ENCODE measurements around the gene PCYT2. TPM values are rescaled to one million over a fixed set of nuclear protein-coding genes. Genes with fewer than 3 reads are reported as not detected.
A peak's percentile ranks its signal among the peaks of the same experiment; 100 is the strongest.
"Not testable (repeated sequence)": the region's sequence is repeated elsewhere in the genome, so short reads cannot be mapped to it uniquely, and the experiment has no call there.

The PCYT2 gene
- polyA plus RNA-seq (2013, experiment 1 of 2; ENCODE audit: insufficient read length): 27.3 TPM
- 28.9 TPM for polyA plus RNA-seq (2013, experiment 2 of 2; ENCODE audit: insufficient read length)

GRCh38 chr17:81911277-81911961 is at the start of gene PCYT2:
Gene PCYT2, minus strand, starts transcription at chr17:81911399. Its CDS starts 44 bp downstream, at chr17:81911355.
- DNase-seq: peak; percentile 82

GRCh38 chr17:81960130-81960958 is 49.1 kb upstream of the PCYT2 start:
- DNase-seq: no peak

DNA sequence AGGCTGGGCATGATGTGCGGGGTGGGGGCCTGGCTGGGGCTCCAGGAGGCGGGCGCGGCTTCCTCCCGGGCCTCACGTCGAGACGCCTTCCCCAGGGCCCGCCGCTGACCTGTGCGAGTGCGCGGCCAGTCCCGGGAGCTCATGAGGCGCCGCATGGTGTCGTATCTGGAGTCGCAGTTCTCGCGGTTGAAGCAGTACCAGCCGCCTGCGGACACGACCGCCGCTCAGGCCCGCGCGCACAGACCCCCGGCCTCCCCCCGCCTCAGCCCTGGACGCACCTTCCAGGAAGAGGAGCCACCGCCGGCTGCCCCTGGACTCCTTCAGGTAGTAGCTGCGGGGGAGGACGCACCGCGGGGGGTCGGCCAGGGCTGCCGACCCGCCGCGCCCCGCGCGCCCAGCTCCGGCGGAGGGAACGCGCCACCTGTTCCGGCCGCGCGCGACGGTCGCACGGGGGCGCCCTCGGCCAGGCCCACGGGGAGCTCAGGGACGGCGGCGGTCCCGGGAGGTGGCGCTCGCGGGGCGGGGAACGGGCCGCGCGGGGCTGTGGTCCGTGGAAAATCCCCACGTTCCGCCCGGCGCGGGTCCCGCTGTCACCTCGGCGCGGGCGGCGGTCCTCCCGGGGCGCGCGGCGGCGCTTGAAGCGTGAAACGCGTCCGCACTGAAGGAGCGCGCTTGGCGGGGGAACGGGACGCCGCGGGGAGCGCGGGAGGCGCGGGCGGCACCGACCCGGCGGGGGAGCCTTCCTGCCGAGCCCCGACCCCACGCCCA is 48.3 kb upstream of the PCYT2 start:
- DNase-seq: peak; percentile 40

GRCh38 chr17:81958633-81959342 is 47.6 kb upstream of the PCYT2 start:
- DNase-seq: no peak

GRCh38 chr17:81957691-81958432 is 46.7 kb upstream of the PCYT2 start:
- no peak for DNase-seq

DNA sequence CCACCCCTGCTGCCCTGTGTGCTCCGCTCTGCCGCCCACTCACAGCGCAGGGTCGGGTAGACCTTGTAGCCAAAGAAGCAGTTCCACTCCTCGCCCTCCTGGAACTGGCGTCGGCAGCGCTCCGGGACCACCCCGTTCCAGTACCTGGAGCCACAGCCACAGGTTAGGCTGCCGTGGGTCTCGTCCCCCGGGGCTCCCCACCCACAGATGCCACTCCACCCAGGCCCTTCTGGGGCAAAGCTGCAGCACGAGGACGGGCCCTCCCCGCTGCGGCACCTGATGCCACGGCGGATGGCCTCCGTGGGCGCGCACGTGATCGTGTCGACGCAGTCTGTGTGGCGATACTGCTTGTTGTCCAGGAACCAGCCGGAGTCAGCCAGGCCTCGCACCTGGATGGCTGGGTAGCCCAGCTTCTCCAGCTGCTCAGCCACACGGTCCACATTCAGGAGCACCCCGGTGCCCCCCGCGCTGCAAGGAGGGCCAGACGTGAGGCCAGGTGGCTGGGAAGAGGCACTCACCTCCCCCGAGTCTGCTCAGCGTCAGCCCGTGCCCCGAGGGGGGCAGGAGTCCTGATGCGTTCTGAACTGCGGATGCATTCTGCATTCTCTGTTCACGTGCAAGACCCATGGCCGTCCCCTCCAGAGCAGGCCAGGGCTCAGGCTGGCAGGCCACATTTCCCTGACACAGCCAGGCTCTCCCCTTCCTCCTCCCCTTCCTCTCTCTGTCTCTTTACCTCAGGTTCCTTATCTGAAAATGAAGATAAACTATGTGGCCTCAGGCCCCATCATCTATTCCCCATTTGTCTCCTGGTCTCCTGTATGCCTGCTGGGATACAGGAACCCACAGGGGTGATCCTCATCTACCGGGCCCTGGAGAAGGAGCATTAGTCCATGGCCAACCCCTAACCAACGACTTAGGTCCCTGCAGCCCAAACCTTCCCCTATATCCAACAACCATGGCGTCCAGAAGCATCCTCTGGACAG is 45.7 kb upstream of the PCYT2 start:
- DNase-seq: no peak

DNA sequence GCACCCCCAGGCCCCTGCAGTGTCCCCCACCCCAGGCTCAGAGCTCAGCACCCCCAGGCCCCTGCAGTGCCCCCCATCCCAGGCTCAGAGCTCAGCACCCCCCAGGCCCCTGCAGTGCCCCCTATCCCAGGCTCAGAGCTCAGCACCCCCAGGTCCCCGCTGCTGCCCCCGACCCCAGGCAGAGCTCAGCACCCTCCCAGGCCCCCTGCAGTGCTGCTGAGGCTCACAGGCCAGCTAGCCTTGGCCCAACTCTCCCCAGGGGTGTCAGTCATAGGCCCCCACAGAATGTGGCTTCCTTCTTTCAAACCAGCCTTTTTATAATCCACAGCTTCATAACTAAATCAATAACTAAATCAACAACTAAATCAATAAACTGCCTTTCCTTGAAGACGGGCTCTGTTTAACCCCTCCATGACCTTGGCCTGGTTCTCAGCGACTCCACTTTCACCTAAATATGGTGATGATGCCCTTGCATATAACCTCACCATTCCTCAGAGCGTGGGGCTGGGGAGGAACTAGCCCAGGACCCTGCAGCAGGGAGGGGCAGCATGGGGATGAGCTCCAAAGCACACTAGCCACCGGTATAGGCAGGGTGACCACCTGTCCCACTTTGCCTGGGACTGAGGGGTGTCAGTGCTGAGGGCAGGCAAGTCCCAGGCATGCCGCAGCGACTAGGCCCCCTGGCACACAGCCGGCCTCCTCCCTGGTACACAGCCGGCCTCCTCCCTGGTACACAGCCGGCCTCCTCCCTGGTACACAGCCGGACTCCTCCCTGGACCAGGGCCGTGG is 44.8 kb upstream of the PCYT2 start:
- DNase-seq: no peak

DNA sequence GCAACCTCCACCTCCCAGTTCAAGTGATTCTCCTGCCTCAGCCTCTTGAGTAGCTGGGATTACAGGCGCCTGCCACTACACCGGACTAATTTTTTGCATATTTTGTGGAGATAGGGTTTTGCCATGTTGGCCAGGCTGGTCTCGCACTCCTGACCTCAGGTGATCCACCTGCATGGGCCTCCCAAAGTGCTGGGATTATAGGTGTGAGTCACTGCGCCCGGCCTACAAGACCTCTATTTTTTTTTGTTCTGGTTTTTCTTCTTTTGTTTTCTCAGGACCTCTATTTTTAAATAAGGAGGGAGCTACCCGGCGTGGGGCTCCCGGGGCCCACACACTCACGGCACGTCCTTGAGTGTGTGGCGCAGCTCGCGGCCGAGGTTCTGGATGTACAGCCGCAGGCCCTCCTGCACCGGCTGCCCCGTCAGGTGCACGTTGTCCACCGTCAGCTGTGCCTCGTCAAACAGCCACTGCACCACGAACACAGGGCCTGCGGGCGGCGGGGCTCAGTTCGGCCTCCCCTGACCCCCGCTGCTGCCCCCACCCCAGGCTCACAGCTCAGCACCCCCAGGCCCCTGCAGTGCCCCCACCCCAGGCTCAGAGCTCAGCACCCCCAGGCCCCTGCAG is 44.0 kb upstream of the PCYT2 start:
- no peak for DNase-seq

- no peak for DNase-seq
These were observed 43.2 kb upstream of the PCYT2 start for GRCh38 chr17:81954131-81955057.

GRCh38 chr17:81953443-81953842 is 42.2 kb upstream of the PCYT2 start:
- not testable (repeated sequence) for DNase-seq

DNA sequence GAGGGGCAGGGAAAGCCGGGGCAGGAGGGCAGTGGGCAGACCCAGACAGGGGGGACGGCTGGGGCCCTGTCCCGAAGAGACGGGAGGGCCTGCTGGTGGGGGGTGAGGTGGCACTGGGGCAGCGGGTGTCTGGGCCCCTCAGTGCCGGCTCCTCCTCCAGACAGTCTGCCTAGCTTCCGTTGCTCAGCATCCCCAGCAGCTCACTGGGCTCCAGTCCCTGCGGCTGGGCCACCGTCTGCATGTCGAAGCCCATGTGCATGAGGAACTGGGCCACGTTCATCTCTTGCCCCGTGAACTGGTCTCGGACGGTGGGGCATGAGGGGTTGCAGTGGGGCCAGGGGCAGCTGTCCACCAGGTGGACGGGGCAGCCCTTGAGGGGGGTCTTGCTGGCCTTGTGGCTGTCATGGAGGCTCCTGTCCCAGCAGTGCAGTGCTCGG is 41.6 kb upstream of the PCYT2 start:
- no peak for DNase-seq

- DNase-seq: no peak
These were observed 40.8 kb upstream of the PCYT2 start for GRCh38 chr17:81951785-81952684.

- DNase-seq: no peak
These were observed 39.3 kb upstream of the PCYT2 start for GRCh38 chr17:81950501-81950900.

- DNase-seq: no peak
These were observed 37.6 kb upstream of the PCYT2 start for GRCh38 chr17:81948635-81949378.

DNA sequence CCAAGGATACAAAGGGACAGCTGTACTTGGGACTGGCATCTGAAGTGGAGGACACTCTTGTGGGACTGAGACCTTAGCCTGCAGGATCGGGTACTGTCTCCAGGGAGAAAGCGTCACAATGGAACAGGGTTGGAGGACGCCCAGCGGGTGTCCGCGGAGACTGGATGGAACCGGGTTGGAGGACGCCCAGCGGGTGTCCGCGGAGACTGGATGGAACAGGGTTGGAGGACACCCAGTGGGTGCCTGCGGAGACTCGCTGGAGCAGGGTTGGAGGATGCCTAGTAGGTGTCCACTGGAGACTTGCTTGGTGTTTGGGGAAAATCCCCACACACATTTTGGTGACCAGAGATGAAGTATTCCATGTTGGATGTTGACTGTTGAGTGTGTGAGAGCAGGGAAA is 36.0 kb upstream of the PCYT2 start, which contains the start of gene MYADML2:
TSS of gene MYADML2 (minus strand) at position 45 of the 400 bp plus-strand sequence. CDS start 5,492 bp downstream, outside the sequence.
- no peak for DNase-seq

GRCh38 chr17:81944858-81945257 is 33.7 kb upstream of the PCYT2 start:
- DNase-seq: no peak
